WERI-Rb-1 (cell line): Measurements from ENCODE around the gene RPGRIP1L.

Experiments used
- DNase-seq: peaks from one replicate; pipeline ENCODE4 v3.0.0-alpha.2; 2020
- H3K27ac ChIP-seq: fragments of 250-450 bp; sonication (Bioruptor Pico); 2 replicates; pipeline ENCODE4 v1.5.1; 2020; ENCODE audit warnings: mild to moderate bottlenecking, moderate library complexity
- H3K27me3 ChIP-seq: fragments of 250-450 bp; sonication (Bioruptor Pico); 2 replicates; pipeline ENCODE4 v1.5.1; 2021; ENCODE audit warnings: mild to moderate bottlenecking, low read depth, moderate library complexity; ENCODE audit not compliant: insufficient read depth, severe bottlenecking
- H3K36me3 ChIP-seq: fragments of 250-450 bp; sonication (Bioruptor Pico); 2 replicates; pipeline ENCODE4 v1.5.1; 2020; ENCODE audit warnings: mild to moderate bottlenecking, moderate library complexity
- H3K4me3 ChIP-seq: 2 replicates; pipeline ENCODE4 v1.5.1; 2011; ENCODE audit warnings: low read depth, mild to moderate bottlenecking, control low read depth, low read length
- H3K9me3 ChIP-seq: fragments of 250-450 bp; sonication (Bioruptor Pico); 2 replicates; pipeline ENCODE4 v1.5.1; 2021; ENCODE audit warnings: mild to moderate bottlenecking, moderate library complexity; ENCODE audit not compliant: severe bottlenecking
- CTCF ChIP-seq: IDR thresholded peaks from 2 replicates; pipeline ENCODE4 v1.5.1; 2011; ENCODE audit warnings: low read depth, mild to moderate bottlenecking, control low read depth, inconsistent platforms, low read length

RPGRIP1L gene

GRCh38 chr16:53717577-53717976 is 13.9 kb upstream of the RPGRIP1L start:
- H3K4me3 ChIP-seq = no peak overlapping the region
- TF ChIP-seq CTCF = no peak
- H3K9me3 ChIP-seq = no peaks in the 10 kb centered on the region
- no peaks in the 10 kb centered on the region for H3K36me3 ChIP-seq
- H3K27me3 ChIP-seq = no peaks in the 10 kb centered on the region
- DNase-seq = no peak
- H3K27ac ChIP-seq = no peak overlapping the region

DNA sequence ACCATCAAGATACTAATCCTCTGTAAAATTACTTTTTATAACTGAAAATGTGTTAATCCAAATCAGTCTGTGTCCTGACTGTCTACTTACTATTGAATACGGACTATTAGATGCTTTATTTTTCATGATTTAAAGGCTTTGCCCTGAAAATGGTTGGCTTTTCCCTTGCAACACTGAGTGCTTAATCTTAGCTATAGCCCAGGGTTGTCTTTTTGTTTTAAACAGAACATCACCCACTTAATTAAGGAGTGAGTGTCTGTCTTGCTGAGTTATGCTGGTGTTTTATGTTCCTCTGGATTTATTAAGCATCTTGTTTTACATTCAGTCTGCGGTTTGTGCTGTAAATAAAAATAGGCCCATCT is 11.3 kb upstream of the RPGRIP1L start:
- DNase-seq = no peak
- H3K27ac ChIP-seq = no peak overlapping the region

DNA sequence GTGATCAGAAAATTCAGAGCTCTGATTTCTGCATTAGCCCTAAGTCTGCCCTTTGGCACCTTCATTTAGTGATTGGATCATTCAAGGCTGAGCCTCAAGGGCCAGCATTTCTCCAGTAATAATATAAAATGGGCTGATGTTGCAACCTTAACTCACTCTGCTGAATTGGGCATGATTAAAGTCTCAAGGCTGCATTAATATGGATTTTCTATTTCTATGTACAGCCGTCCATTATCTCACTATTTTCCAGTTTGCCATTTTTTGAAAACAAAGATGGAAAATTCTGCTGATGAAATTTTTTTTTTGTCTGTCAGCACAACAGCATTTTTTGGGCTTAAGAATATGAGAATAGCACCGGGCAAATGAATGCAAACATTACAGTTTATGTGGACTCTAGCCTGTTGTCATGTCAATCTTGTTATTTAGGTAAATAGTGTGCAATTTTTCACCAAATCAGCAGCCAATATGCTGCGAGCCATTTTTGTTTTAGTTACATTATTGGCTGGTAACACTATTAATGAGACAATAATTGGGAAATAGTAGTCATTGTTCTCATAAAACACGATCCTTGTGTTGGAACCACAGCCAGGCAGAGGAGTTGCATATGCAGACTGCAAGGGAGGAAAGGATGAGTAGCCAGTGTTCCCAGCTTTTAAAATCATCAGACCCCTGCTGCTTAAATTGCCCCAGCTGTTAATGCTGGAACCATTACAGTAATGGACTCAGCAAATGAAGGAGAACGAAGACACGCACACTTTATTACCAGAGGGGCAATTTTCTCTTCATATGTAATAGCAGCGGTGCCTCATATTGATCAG is 10.8 kb upstream of the RPGRIP1L start:
- no peak for TF ChIP-seq CTCF
- Histone ChIP-seq H3K27ac (no peak overlapping the region), H3K36me3 (no peaks in the 10 kb centered on the region), H3K27me3 (no peaks in the 10 kb centered on the region), H3K4me3 (no peak overlapping the region), H3K9me3 (no peaks in the 10 kb centered on the region)
- DNase-seq = no peak

More for the DNA sequence above, 11.3 kb upstream of the RPGRIP1L start:
- TF ChIP-seq CTCF = no peak
- Histone ChIP-seq H3K9me3 (no peaks in the 10 kb centered on the region), H3K4me3 (no peak overlapping the region), H3K36me3 (no peaks in the 10 kb centered on the region), H3K27me3 (no peaks in the 10 kb centered on the region)

- DNase-seq = no peak
- H3K36me3 ChIP-seq = no peaks in the 10 kb centered on the region
- no peak for TF ChIP-seq CTCF
Observed at GRCh38 chr16:53713403-53714204, 9.9 kb upstream of the RPGRIP1L start.

GRCh38 chr16:53712065-53712464 is 8.4 kb upstream of the RPGRIP1L start:
- H3K27me3 ChIP-seq = no peaks in the 10 kb centered on the region
- H3K27ac ChIP-seq = no peak overlapping the region
- H3K36me3 ChIP-seq = no peaks in the 10 kb centered on the region
- H3K9me3 ChIP-seq = no peaks in the 10 kb centered on the region
- no peak overlapping the region for H3K4me3 ChIP-seq
- DNase-seq = no peak
- TF ChIP-seq CTCF = no peak

More at GRCh38 chr16:53713403-53714204, 9.9 kb upstream of the RPGRIP1L start:
- Histone ChIP-seq H3K27me3 (no peaks in the 10 kb centered on the region), H3K27ac (no peak overlapping the region), H3K9me3 (no peaks in the 10 kb centered on the region), H3K4me3 (no peak overlapping the region)
